SH-SY5Y (cell line): ENCODE measurements around the gene AFF4.

ENCODE experiments used
- GATA2 ChIP-seq: IDR thresholded peaks from 2 replicates; pipeline ENCODE4 v1.6.1; 2011; ENCODE audit warnings: mild to moderate bottlenecking, low read depth, low read length
- GATA3 ChIP-seq: IDR thresholded peaks from 2 replicates; pipeline ENCODE4 v1.6.1; 2011; ENCODE audit warnings: low read depth, mild to moderate bottlenecking, low read length, moderate library complexity

DNA sequence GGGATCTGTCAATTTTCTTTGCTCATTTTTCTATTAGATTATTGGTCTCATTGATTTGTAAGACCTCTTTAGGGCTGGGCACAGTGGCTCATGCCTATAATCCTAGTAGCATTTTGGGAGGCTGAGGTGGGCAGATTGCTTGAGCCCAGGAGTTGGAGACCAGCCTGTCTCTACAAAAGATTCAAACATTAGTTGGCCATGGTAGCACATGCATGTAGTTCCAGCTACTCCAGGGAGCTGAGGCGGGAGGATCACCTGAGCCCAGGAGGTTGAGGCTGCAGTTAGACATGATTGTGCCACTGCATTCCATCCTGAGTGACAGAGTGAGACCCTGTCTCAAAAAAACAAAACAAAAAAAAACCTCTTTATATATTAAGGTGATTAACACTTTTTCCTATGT lies 126.6 kb downstream of the AFF4 start:
- TF ChIP-seq GATA3 (no peak), GATA2 (no peak)
